OCI-LY1 (cell line): Measurements from ENCODE around the gene MMP23B.

Experiments used
- H2AFZ ChIP-seq: fragments of 200-600 bp; sonication (generic), shearing (Covaris generic); 2 replicates; pipeline ENCODE4 v1.6.0; 2014; ENCODE audit warnings: antibody characterized with exemption, mild to moderate bottlenecking, low read length
- H3F3A ChIP-seq: fragments of 200-600 bp; sonication (generic), shearing (Covaris generic); 2 replicates; pipeline ENCODE4 v1.6.0; 2014; ENCODE audit warnings: mild to moderate bottlenecking, antibody characterized with exemption, low read length, moderate library complexity; ENCODE audit not compliant: insufficient read depth
- H3K27ac ChIP-seq: fragments of 200-600 bp; sonication (generic); 2 replicates; pipeline ENCODE4 v1.5.1; 2014; ENCODE audit warnings: low read length, mixed run types, mild to moderate bottlenecking, low read depth; ENCODE audit not compliant: poor library complexity, severe bottlenecking
- H3K27me3 ChIP-seq: fragments of 200-600 bp; sonication (generic); 2 replicates; pipeline ENCODE4 v1.6.0; 2014; ENCODE audit warnings: antibody characterized with exemption, mild to moderate bottlenecking, low read length, moderate library complexity; ENCODE audit not compliant: insufficient read depth
- H3K36me3 ChIP-seq: fragments of 200-600 bp; sonication (generic); 2 replicates; pipeline ENCODE4 v1.6.1; 2014; ENCODE audit warnings: mild to moderate bottlenecking, antibody characterized with exemption, low read length, moderate library complexity, mixed read lengths; ENCODE audit not compliant: insufficient read depth
- H3K4me1 ChIP-seq: fragments of 200-600 bp; sonication (generic); 2 replicates; pipeline ENCODE4 v1.5.1; 2014; ENCODE audit warnings: mild to moderate bottlenecking, low read length, moderate library complexity; ENCODE audit not compliant: insufficient read depth, severe bottlenecking
- H3K4me2 ChIP-seq: fragments of 200-600 bp; sonication (generic), shearing (Covaris generic); 2 replicates; pipeline ENCODE4 v1.6.1; 2014; ENCODE audit warnings: low read length
- H3K4me3 ChIP-seq: fragments of 200-600 bp; sonication (generic); 2 replicates; pipeline ENCODE4 v1.5.1; 2014; ENCODE audit warnings: low read length, low read depth, mild to moderate bottlenecking, mixed read lengths; ENCODE audit not compliant: poor library complexity, severe bottlenecking
- H3K79me2 ChIP-seq: fragments of 200-600 bp; shearing (Covaris generic); 2 replicates; pipeline ENCODE4 v1.6.1; 2016; ENCODE audit warnings: mixed run types, low read length, mixed read lengths; ENCODE audit not compliant: insufficient read depth
- H3K9ac ChIP-seq: fragments of 200-600 bp; sonication (generic), shearing (Covaris generic); 2 replicates; pipeline ENCODE4 v1.6.1; 2014; ENCODE audit warnings: mild to moderate bottlenecking, low read length, mixed read lengths
- H3K9me2 ChIP-seq: fragments of 200-600 bp; sonication (generic), shearing (Covaris generic); 2 replicates; pipeline ENCODE4 v1.6.1; 2014; ENCODE audit warnings: low read depth, mild to moderate bottlenecking, low read length, mixed read lengths
- H3K9me3 ChIP-seq: fragments of 200-600 bp; shearing (Covaris generic); 2 replicates; pipeline ENCODE4 v1.6.1; 2014; ENCODE audit warnings: low read length, mixed read lengths
- H4K20me1 ChIP-seq: fragments of 200-600 bp; sonication (generic), shearing (Covaris generic); 2 replicates; pipeline ENCODE4 v1.6.0; 2016; ENCODE audit warnings: mild to moderate bottlenecking, low read length; ENCODE audit not compliant: insufficient read depth
- EZH2 ChIP-seq: fragments of 200-600 bp; sonication (generic), shearing (Covaris generic); IDR thresholded peaks from 2 replicates; pipeline ENCODE4 v1.8.0; 2017; ENCODE audit warnings: borderline replicate concordance, mixed run types, mild to moderate bottlenecking, antibody characterized with exemption, low read length, moderate library complexity, mixed read lengths
- TF ChIP-seq, protein P1 (sequence below): fragments of 200-600 bp; sonication (generic), shearing (Covaris generic); IDR thresholded peaks from 2 replicates; pipeline ENCODE4 v1.5.1; 2017; ENCODE audit warnings: mild to moderate bottlenecking, antibody characterized with exemption, low read length, moderate library complexity, mixed read lengths

The MMP23B gene

GRCh38 chr1:1613509-1614082 lies 18.4 kb upstream of the MMP23B start:
- H3K27me3 ChIP-seq = no peaks in the 10 kb centered on the region
- TF ChIP-seq EZH2 = no peak
- TF ChIP-seq, protein P1, sequence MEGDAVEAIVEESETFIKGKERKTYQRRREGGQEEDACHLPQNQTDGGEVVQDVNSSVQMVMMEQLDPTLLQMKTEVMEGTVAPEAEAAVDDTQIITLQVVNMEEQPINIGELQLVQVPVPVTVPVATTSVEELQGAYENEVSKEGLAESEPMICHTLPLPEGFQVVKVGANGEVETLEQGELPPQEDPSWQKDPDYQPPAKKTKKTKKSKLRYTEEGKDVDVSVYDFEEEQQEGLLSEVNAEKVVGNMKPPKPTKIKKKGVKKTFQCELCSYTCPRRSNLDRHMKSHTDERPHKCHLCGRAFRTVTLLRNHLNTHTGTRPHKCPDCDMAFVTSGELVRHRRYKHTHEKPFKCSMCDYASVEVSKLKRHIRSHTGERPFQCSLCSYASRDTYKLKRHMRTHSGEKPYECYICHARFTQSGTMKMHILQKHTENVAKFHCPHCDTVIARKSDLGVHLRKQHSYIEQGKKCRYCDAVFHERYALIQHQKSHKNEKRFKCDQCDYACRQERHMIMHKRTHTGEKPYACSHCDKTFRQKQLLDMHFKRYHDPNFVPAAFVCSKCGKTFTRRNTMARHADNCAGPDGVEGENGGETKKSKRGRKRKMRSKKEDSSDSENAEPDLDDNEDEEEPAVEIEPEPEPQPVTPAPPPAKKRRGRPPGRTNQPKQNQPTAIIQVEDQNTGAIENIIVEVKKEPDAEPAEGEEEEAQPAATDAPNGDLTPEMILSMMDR = no peak
- H3K79me2 ChIP-seq = no peaks in the 10 kb centered on the region
- H3K4me3 ChIP-seq = peak overlapping the region; percentile 89
- H2AFZ ChIP-seq = no peak overlapping the region
- no peaks in the 10 kb centered on the region for H3F3A ChIP-seq
- no peaks in the 10 kb centered on the region for H3K9me3 ChIP-seq
- no peak overlapping the region for H3K9ac ChIP-seq
- peak overlapping the region; percentile 66 for H3K4me2 ChIP-seq
- no peaks in the 10 kb centered on the region; the same call in 1 of the 2 replicates for H3K36me3 ChIP-seq
- no peak overlapping the region for H3K27ac ChIP-seq
- no peaks in the 10 kb centered on the region for H4K20me1 ChIP-seq
- H3K4me1 ChIP-seq = peaks cover 29% of the 10 kb centered on the region
- no peaks in the 10 kb centered on the region for H3K9me2 ChIP-seq

DNA sequence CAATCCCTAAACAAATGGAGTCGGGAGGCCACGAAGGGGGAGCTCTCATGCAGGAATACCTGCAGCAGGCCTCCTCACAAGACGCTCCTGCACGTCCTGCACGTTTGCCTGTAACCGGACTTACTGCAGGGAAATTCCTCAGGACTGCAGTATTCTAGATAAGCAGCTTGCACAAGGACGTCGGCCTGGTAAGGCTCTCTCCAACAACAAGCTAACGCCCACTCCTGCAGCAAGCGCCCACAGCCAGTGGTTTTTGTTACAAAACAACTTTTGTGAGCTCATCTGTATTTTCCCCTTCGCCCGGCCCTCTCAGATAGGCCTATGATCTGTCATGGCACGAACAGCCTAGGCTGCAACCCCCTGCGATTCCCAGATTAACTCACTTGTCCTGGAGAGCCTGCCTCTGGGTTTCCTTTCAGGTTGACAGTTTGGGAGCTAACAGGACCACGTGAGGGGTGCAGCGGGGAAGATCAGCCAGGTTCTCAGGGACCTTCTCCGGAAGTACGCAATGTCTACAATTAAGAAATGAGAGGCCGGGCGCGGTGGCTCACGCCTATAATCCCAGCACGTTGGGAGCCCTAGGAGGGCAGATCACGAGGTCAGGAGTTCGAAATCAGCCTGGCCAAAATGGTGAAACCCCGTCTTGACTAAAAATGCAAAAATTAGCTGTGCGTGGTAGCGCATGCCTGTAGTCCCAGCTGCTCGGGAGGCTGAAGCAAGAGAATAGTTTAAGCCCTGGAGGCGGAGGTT lies 17.6 kb upstream of the MMP23B start:
- H3K79me2 ChIP-seq = no peaks in the 10 kb centered on the region
- peak overlapping the region; percentile 66 for H3K4me2 ChIP-seq
- no peak overlapping the region for H2AFZ ChIP-seq
- peak overlapping the region; percentile 89 for H3K4me3 ChIP-seq
- H3K36me3 ChIP-seq = no peaks in the 10 kb centered on the region; the same call in 1 of the 2 replicates
- no peaks in the 10 kb centered on the region for H4K20me1 ChIP-seq
- H3K27ac ChIP-seq = no peak overlapping the region
- H3K4me1 ChIP-seq = peaks cover 29% of the 10 kb centered on the region
- H3K9ac ChIP-seq = peak overlapping the region; percentile 53
- no peaks in the 10 kb centered on the region for H3K27me3 ChIP-seq
- H3K9me3 ChIP-seq = no peaks in the 10 kb centered on the region
- no peaks in the 10 kb centered on the region for H3K9me2 ChIP-seq
- TF ChIP-seq, protein P1 = no peak
- no peak for TF ChIP-seq EZH2
- no peaks in the 10 kb centered on the region for H3F3A ChIP-seq

DNA sequence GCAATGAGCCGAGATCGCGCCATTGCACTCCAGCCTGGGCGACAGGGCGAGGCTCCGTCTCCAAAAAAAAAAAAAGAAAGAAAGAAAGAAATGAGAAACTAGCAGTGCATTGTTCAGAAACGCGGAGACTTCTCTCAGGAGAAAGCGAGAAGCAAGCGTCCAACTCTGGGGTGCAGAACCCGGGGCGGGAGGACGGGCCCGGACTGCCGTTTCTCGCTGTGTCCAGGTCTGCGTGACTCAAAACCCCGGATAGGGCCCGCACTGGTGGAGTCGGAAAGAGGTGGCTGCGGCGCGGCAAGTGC lies 17.1 kb upstream of the MMP23B start:
- H3K79me2 ChIP-seq = no peaks in the 10 kb centered on the region
- H3K27ac ChIP-seq = no peak overlapping the region
- peak overlapping the region; percentile 53 for H3K9ac ChIP-seq
- H3K27me3 ChIP-seq = no peaks in the 10 kb centered on the region
- no peaks in the 10 kb centered on the region for H3K9me2 ChIP-seq
- no peak overlapping the region for H2AFZ ChIP-seq
- no peaks in the 10 kb centered on the region for H3F3A ChIP-seq
- H3K4me3 ChIP-seq = peak overlapping the region; percentile 89
- H3K4me2 ChIP-seq = peak overlapping the region; percentile 66
- TF ChIP-seq, protein P1 = no peak
- no peak for TF ChIP-seq EZH2
- H4K20me1 ChIP-seq = no peaks in the 10 kb centered on the region
- H3K4me1 ChIP-seq = peaks cover 25% of the 10 kb centered on the region
- H3K9me3 ChIP-seq = no peaks in the 10 kb centered on the region
- H3K36me3 ChIP-seq = no peaks in the 10 kb centered on the region; the same call in 1 of the 2 replicates
